AG08396 (cell line): Measurements from ENCODE around the gene BCL10.

ENCODE experiments used
- DNase-seq: peaks from one replicate; pipeline ENCODE4 v3.0.0; 2012; ENCODE audit warnings: low spot score, mixed read lengths

Gene BCL10

DNA sequence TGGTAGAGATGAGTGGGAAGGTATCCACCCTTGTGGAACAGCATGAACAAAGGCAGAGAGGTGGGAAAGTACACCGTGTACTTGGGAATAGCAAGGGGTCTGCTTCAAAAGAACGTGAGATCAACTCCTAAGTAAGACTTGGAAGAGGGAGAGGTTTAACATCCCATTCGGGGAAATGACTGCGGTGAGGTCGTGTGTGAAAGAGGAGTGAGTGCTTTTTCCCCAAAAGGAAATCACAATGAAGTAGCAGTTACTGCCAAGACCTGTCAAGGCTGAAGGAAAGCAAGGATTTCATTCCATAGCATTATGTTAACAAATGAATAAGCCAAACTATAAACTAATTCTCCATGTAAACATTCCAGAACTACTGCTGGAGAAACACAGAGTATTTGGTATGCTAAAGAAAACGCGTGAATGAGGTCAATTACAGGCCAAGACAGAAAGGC is 55.7 kb downstream of the BCL10 start:
- DNase-seq: no peak

DNA sequence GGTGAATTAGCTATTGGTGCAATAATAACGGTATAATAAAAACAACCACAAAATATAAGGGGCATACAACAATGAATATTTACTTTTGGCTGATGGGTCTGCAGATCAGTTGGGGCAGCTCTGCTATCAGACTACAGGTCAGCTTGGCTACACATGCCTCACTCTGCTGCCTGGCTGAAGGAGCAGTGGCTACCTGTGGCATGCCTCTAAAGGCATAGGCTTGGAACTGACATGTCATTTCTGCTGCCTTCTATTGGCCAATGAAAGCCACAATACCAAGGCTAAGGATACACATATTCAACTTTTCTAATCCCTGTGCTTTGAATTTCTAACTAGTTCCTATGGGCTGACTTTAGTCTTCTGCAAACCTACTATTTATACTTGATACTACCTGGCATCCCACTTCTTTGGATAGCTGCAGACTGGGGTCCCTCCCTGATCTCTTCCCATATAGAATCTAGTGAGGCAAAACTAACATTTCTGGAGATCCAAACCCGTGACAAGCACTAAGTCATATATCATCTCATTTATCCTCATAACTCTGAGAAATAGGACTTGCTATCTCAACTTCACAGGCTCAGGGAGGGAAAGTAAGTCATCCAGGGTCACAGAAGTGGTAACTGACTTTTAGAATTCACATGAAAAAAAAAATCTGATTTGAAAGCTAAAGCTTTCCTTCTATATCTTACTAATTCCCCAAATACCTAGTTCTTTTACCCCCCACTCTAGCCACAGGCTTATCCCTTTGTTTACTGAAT is 56.4 kb downstream of the BCL10 start:
- DNase-seq: no peak

GRCh38 chr1:85216697-85217096 is 59.7 kb downstream of the BCL10 start:
- no peak for DNase-seq
